DND-41 (cell line): Measurements from ENCODE around the gene SAMD4A.

Experiments
- ATAC-seq: fragments of 200-7000 bp; cut with Tn5 transposase; 3 replicates; pipeline ENCODE4 v1.9.1; 2021; ENCODE audit warnings: low read depth; ENCODE audit not compliant: insufficient read depth
- DNase-seq: peaks from one replicate; pipeline ENCODE4 v3.0.0-alpha.2; 2020
- H2AFZ ChIP-seq: 2 replicates; pipeline ENCODE4 v1.6.0; 2012; ENCODE audit warnings: low read depth, low read length
- H3K27ac ChIP-seq: 2 replicates; pipeline ENCODE4 v1.5.1; 2012; ENCODE audit warnings: low read length, inconsistent platforms
- H3K27me3 ChIP-seq: fragments of 200-600 bp; sonication (generic); 2 replicates; pipeline ENCODE4 v1.6.0; 2012; ENCODE audit warnings: low read length, mild to moderate bottlenecking, inconsistent platforms; ENCODE audit not compliant: insufficient read depth, poor library complexity
- H3K36me3 ChIP-seq: 2 replicates; pipeline ENCODE4 v1.5.1; 2012; ENCODE audit warnings: low read length, inconsistent platforms; ENCODE audit not compliant: insufficient read depth
- H3K4me1 ChIP-seq: 2 replicates; pipeline ENCODE4 v1.5.1; 2012; ENCODE audit warnings: mild to moderate bottlenecking, low read length; ENCODE audit not compliant: insufficient read depth
- H3K4me2 ChIP-seq: 2 replicates; pipeline ENCODE4 v1.6.0; 2012; ENCODE audit warnings: mild to moderate bottlenecking, moderate library complexity, low read length, inconsistent platforms; ENCODE audit not compliant: insufficient read depth
- H3K4me3 ChIP-seq, 2 experiments: fragments of 200-600 bp in 1 of 2; shearing (Covaris generic) in 1 of 2; 2 replicates each; pipeline ENCODE4 v1.5.1; 2012 to 2016; ENCODE audit warnings: inconsistent platforms in 2 of 2, low read length in 2 of 2, mild to moderate bottlenecking in 2 of 2, low read depth in 1 of 2, moderate library complexity in 1 of 2
- H3K79me2 ChIP-seq: 2 replicates; pipeline ENCODE4 v1.6.0; 2012; ENCODE audit warnings: low read length, inconsistent platforms; ENCODE audit not compliant: insufficient read depth
- H3K9ac ChIP-seq: 2 replicates; pipeline ENCODE4 v1.6.0; 2012; ENCODE audit warnings: low read depth, mild to moderate bottlenecking, inconsistent platforms, low read length, moderate library complexity
- H3K9me3 ChIP-seq: 2 replicates; pipeline ENCODE4 v1.5.1; 2012; ENCODE audit warnings: low read length, moderate library complexity, mild to moderate bottlenecking, inconsistent platforms; ENCODE audit not compliant: insufficient read depth, severe bottlenecking
- H4K20me1 ChIP-seq: 2 replicates; pipeline ENCODE4 v1.6.0; 2012; ENCODE audit warnings: low read length; ENCODE audit not compliant: insufficient read depth
- CTCF ChIP-seq: IDR thresholded peaks from 2 replicates; pipeline ENCODE4 v1.5.1; 2012; ENCODE audit warnings: borderline replicate concordance, low read length, moderate library complexity, mild to moderate bottlenecking; ENCODE audit not compliant: poor library complexity, severe bottlenecking; ENCODE audit errors: extremely low read depth
- EZH2 ChIP-seq: IDR thresholded peaks from 3 replicates; pipeline ENCODE4 v1.6.1; 2012; ENCODE audit warnings: borderline replicate concordance, low read depth, mild to moderate bottlenecking, moderate library complexity, low read length, inconsistent platforms; ENCODE audit not compliant: severe bottlenecking

SAMD4A gene

DNA sequence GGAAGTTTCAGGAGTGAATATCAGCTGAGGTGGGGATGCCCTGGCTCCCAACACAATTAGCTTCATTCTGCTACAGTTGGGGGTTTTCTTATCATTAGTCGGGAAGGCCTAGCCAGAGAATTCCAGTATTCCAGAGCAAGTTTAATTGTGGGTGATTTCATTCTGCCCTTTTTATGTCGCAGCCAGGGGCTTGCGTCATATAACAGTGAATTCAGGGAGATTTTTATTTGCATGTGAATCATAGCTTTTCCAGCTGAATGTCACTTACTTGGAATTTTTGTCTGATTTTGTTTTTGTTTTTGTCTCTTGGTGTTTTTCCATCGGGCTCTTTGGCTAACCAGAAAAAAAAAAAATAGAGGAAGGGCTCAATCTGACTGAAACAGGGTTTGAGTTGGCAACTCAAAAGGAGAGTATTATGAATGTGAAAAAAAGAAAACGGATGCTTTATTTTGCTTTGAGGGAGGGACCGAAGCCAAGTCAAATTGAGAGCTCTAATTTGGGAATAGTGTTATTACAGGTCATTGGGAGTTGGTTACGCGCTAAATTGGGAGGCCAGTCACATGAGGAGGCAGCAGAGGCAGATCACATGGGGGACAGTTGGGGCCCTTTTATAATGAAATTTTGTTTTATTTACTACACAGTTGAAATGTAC, 119.4 kb downstream of the SAMD4A start:
- no peaks in the 10 kb centered on the region for H4K20me1 ChIP-seq
- H3K4me2 ChIP-seq, result no peak overlapping the region
- no peaks in the 10 kb centered on the region for H3K79me2 ChIP-seq
- no peak overlapping the region for H2AFZ ChIP-seq
- no peak overlapping the region for H3K9ac ChIP-seq
- no peak for ATAC-seq
- TF ChIP-seq EZH2, result no peak
- no peak for TF ChIP-seq CTCF
- H3K27ac ChIP-seq, result no peak overlapping the region
- H3K9me3 ChIP-seq, result no peaks in the 10 kb centered on the region
- no peaks in the 10 kb centered on the region for H3K36me3 ChIP-seq
- DNase-seq, result no peak
- H3K4me1 ChIP-seq, result no peaks in the 10 kb centered on the region
- H3K4me3 ChIP-seq, result no peak overlapping the region
- H3K27me3 ChIP-seq, result peaks cover 10% of the 10 kb centered on the region

DNA sequence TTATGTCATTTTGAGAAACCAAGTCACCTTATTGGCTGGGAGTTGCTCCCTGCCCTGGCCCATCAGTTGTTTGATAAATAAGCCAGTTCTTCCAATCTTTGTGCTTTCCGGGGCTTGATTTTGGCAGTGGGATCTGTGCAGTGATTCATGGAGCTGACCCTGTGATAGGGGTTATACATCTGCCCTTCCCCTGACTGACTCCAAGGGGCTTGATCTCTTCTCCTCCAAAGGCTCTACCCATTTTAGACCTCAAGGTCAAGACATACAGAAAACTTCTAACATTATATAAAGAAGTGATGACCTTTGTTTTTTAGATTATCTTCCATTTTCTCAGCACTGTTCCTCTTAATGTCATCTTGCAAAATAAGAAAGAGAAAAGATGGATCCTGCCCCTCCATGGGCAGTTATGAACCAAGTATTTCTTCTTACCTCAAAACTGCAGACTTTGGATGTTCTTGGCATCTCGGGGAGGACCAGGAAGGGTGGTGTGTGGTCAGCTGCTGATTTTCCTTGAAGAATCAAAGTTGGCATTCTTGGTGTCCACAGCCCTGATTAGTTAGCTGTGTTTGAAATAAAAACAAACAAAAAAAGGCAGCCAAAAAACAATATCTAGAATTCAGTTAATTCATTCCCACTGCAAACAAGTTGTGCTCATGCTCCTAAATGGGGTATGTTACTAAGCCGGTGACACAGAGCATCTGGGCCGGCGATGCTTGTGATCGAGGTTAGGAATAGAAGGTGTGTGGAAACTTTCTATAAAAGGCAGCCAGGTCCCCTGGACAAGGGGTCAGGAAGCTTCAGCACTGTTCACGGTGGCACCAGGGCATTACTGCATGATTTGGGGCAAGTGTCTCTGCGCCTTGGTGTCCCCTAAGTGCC, 120.2 kb downstream of the SAMD4A start:
- Histone ChIP-seq H3K9ac (no peak overlapping the region), H3K36me3 (no peaks in the 10 kb centered on the region), H4K20me1 (no peaks in the 10 kb centered on the region), H3K9me3 (no peaks in the 10 kb centered on the region), H3K4me3 (no peak overlapping the region), H3K27ac (no peak overlapping the region), H3K4me1 (no peaks in the 10 kb centered on the region), H3K27me3 (peaks cover 11% of the 10 kb centered on the region), H2AFZ (no peak overlapping the region), H3K4me2 (no peak overlapping the region), H3K79me2 (no peaks in the 10 kb centered on the region)
- no peak for ATAC-seq
- no peak for DNase-seq
- TF ChIP-seq EZH2 (no peak), CTCF (no peak)

DNA sequence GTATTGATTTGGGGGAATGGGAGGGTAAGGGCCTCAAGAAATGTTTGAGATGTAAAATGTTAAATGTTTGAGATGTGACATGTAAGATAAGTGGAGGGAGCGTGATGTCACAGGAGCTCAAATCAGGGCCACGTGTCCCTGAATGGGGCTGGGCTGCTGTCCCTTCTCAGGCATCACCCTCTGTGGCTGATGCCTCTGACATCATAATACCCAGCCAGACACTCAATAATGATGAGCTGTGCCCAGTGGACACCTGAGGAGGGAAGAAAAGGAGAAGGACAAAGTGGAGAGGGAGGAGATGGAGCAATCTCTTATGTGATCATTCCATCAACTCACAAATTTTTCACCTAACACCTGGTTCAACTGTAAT, 120.8 kb downstream of the SAMD4A start:
- Histone ChIP-seq H3K4me1 (no peaks in the 10 kb centered on the region), H4K20me1 (no peaks in the 10 kb centered on the region), H2AFZ (no peak overlapping the region), H3K9me3 (no peaks in the 10 kb centered on the region), H3K27me3 (peaks cover 14% of the 10 kb centered on the region), H3K4me3 (no peak overlapping the region), H3K36me3 (no peaks in the 10 kb centered on the region), H3K79me2 (no peaks in the 10 kb centered on the region), H3K4me2 (no peak overlapping the region), H3K27ac (no peak overlapping the region), H3K9ac (no peak overlapping the region)
- TF ChIP-seq EZH2, result no peak
- TF ChIP-seq CTCF, result no peak
- DNase-seq, result no peak
- ATAC-seq, result no peak
